ENCODE results near the gene PLCB4. TPM values are rescaled to one million over a fixed set of nuclear protein-coding genes. Genes with fewer than 3 reads are reported as not detected.

The PLCB4 gene
- total and polyA plus RNA-seq, 2 donors: 4.8 to 7.6 TPM

DNA sequence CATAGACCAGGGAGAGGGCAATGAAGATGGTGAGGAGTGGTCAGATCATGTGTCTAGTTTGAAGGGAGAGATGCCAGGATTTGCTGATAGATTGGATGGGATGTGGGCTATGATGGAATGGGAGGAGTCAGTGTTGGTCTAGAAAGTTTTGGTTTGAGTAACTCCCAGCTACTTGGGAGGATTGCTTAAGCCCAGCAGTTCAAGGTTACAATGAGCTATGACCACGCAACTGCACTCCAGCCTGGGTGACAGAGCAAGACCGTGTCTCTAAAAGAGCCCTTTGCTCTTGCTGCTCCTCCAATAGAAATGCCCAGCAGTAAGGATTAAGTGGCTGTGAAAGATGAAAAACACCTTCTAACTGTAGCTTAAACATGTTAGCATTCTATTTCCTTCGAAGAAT lies 427.3 kb downstream of the PLCB4 start:
- 94% methylated on average over 3 of the region's 3 CpGs for WGBS
- Histone ChIP-seq H3K4me1 (ENCODE audit: control insufficient read depth in 2 of 2, insufficient read depth in 2 of 2, low read length in 2 of 2) (no peaks in the 10 kb centered on the region), H3K27me3 (ENCODE audit: control insufficient read depth in 2 of 2, insufficient read depth in 1 of 2, low read length in 1 of 2) (peaks cover 0 to 2% of the 10 kb centered on the region in 2 donors), H3K9me3 (ENCODE audit: control insufficient read depth in 2 of 2, insufficient read depth in 1 of 2, low read length in 1 of 2) (no peaks in the 10 kb centered on the region), H3K4me3 (ENCODE audit: low read length in 2 of 2) (no peak overlapping the region), H3K36me3 (ENCODE audit: control insufficient read depth in 2 of 2, insufficient read depth in 2 of 2, low read length in 1 of 2) (no peaks in the 10 kb centered on the region), H3K27ac (ENCODE audit: low read depth in 1 of 2, low read length in 1 of 2) (no peak overlapping the region)
- DNase-seq (ENCODE audit: low read depth in 6 of 9, low spot score in 9 of 9): no peak

GRCh38 chr20:9498322-9498721 lies 429.4 kb downstream of the PLCB4 start:
- no peaks in the 10 kb centered on the region for H3K36me3 ChIP-seq (ENCODE audit: control insufficient read depth in 2 of 2, insufficient read depth in 2 of 2, low read length in 1 of 2)
- peaks cover 0 to 3% of the 10 kb centered on the region in 2 donors for H3K27me3 ChIP-seq (ENCODE audit: control insufficient read depth in 2 of 2, insufficient read depth in 1 of 2, low read length in 1 of 2)
- DNase-seq (ENCODE audit: low read depth in 6 of 9, low spot score in 9 of 9): no peak
- no peaks in the 10 kb centered on the region for H3K9me3 ChIP-seq (ENCODE audit: control insufficient read depth in 2 of 2, insufficient read depth in 1 of 2, low read length in 1 of 2)
- WGBS: 94% methylated on average over 4 of the region's 4 CpGs
- no peak overlapping the region for H3K4me3 ChIP-seq (ENCODE audit: low read length in 2 of 2)
- no peaks in the 10 kb centered on the region for H3K4me1 ChIP-seq (ENCODE audit: control insufficient read depth in 2 of 2, insufficient read depth in 2 of 2, low read length in 2 of 2)
- H3K27ac ChIP-seq (ENCODE audit: low read depth in 1 of 2, low read length in 1 of 2): no peak overlapping the region

DNA sequence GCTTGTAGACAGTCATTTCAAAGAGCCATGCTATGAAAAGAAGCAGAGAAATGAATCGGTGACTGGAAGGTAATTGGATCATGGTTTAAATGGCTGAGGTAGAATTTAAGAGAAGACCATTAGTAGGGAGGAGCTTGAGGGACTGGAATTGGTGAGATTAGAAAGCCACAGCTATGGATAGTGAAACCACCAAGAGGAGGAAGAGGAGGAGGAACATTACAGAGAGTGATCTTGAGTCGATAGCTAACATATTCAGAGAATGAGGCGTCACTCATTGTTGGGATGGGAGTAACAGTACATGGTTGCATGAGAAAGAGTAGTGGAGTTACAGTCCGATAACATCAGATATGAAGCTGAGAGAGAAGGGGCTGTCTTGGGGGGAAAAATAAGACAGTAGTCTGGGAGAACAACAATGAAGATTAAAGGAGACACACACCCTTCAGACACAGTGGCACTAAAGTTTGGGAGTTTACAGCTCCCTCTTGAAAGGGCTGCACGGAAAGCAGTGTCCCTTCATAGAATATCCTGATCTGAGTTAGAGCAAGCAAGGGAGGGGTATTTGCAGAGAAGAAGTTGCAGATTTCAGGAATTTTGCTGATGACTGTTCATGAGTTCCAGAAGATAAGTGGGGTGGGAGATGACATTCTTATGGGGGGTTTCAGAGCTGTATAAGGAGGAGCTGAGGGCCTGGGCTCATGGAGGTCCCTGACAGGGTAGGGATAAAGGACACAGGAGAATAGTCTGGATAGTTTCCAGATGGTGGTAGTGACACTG lies 430.4 kb downstream of the PLCB4 start:
- H3K36me3 ChIP-seq (ENCODE audit: control insufficient read depth in 2 of 2, insufficient read depth in 2 of 2, low read length in 1 of 2): no peaks in the 10 kb centered on the region
- no peaks in the 10 kb centered on the region for H3K9me3 ChIP-seq (ENCODE audit: control insufficient read depth in 2 of 2, insufficient read depth in 1 of 2, low read length in 1 of 2)
- peaks cover 0 to 10% of the 10 kb centered on the region in 2 donors for H3K27me3 ChIP-seq (ENCODE audit: control insufficient read depth in 2 of 2, insufficient read depth in 1 of 2, low read length in 1 of 2)
- no peak overlapping the region for H3K4me3 ChIP-seq (ENCODE audit: low read length in 2 of 2)
- no peak overlapping the region for H3K27ac ChIP-seq (ENCODE audit: low read depth in 1 of 2, low read length in 1 of 2)
- WGBS: 94% methylated on average over 5 of the region's 5 CpGs
- DNase-seq (ENCODE audit: low read depth in 6 of 9, low spot score in 9 of 9): no peak
- H3K4me1 ChIP-seq (ENCODE audit: control insufficient read depth in 2 of 2, insufficient read depth in 2 of 2, low read length in 2 of 2): no peaks in the 10 kb centered on the region

DNA sequence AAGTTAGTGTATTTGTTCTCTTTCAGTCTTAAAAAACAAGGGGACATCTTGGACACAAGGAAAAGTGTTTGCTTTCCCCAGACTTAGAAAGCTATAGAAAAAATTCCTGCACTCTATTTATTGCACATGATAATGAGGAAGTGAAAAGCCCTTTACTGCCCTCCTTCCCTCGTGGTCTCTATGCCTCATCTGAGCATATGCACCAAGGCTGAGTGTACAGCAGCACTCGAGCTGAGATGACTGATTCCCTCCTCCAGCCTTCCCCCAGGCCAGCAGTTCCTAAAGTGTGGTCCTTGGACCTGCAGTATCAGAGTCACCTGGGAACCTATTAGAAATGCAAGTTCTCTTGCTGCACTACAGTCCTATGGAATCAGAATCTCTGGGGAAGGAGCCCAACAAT lies 431.2 kb downstream of the PLCB4 start:
- Histone ChIP-seq H3K4me1 (ENCODE audit: control insufficient read depth in 2 of 2, insufficient read depth in 2 of 2, low read length in 2 of 2) (no peaks in the 10 kb centered on the region), H3K27ac (ENCODE audit: low read depth in 1 of 2, low read length in 1 of 2) (no peak overlapping the region), H3K9me3 (ENCODE audit: control insufficient read depth in 2 of 2, insufficient read depth in 1 of 2, low read length in 1 of 2) (no peaks in the 10 kb centered on the region), H3K4me3 (ENCODE audit: low read length in 2 of 2) (no peak overlapping the region), H3K36me3 (ENCODE audit: control insufficient read depth in 2 of 2, insufficient read depth in 2 of 2, low read length in 1 of 2) (no peaks in the 10 kb centered on the region), H3K27me3 (ENCODE audit: control insufficient read depth in 2 of 2, insufficient read depth in 1 of 2, low read length in 1 of 2) (peaks cover 3 to 16% of the 10 kb centered on the region in 2 donors)
- no peak for DNase-seq (ENCODE audit: low read depth in 6 of 9, low spot score in 9 of 9)
- 6% methylated on average over 2 of the region's 2 CpGs for WGBS

DNA sequence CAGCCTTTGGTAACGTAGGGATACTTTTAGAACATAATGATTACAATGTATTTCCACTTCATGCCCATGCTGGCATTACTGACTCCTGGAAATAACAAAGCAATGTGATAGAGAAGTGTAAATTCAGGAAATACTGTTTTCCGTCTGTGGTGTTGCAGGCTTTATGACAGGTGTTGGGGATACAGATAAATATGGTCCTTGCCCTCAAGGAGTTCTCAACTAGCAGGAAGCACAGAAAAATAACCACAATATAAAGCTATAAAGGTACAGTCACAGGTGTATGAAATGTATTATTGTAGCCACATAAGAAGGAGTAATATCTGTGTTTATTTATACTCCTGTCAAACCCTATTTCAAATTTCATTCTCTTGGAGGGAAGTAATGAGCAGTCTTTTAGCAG lies 432.6 kb downstream of the PLCB4 start:
- Histone ChIP-seq H3K27me3 (ENCODE audit: control insufficient read depth in 2 of 2, insufficient read depth in 1 of 2, low read length in 1 of 2) (peaks cover 14 to 30% of the 10 kb centered on the region in 2 donors), H3K4me3 (ENCODE audit: low read length in 2 of 2) (no peak overlapping the region), H3K4me1 (ENCODE audit: control insufficient read depth in 2 of 2, insufficient read depth in 2 of 2, low read length in 2 of 2) (peaks cover 0 to 2% of the 10 kb centered on the region in 2 donors), H3K9me3 (ENCODE audit: control insufficient read depth in 2 of 2, insufficient read depth in 1 of 2, low read length in 1 of 2) (no peaks in the 10 kb centered on the region), H3K27ac (ENCODE audit: low read depth in 1 of 2, low read length in 1 of 2) (no peak overlapping the region), H3K36me3 (ENCODE audit: control insufficient read depth in 2 of 2, insufficient read depth in 2 of 2, low read length in 1 of 2) (no peaks in the 10 kb centered on the region)
- 87% methylated on average over 2 of the region's 2 CpGs for WGBS
- DNase-seq (ENCODE audit: low read depth in 6 of 9, low spot score in 9 of 9): no peak

GRCh38 chr20:9503526-9504245 lies 434.8 kb downstream of the PLCB4 start:
- DNase-seq (ENCODE audit: low read depth in 6 of 9, low spot score in 9 of 9): peak in 1 of 9 donors; percentile 4
- Histone ChIP-seq H3K4me1 (ENCODE audit: control insufficient read depth in 2 of 2, insufficient read depth in 2 of 2, low read length in 2 of 2) (peaks cover 0 to 5% of the 10 kb centered on the region in 2 donors), H3K27me3 (ENCODE audit: control insufficient read depth in 2 of 2, insufficient read depth in 1 of 2, low read length in 1 of 2) (peaks cover 37 to 52% of the 10 kb centered on the region in 2 donors), H3K9me3 (ENCODE audit: control insufficient read depth in 2 of 2, insufficient read depth in 1 of 2, low read length in 1 of 2) (no peaks in the 10 kb centered on the region), H3K27ac (ENCODE audit: low read depth in 1 of 2, low read length in 1 of 2) (no peak overlapping the region), H3K36me3 (ENCODE audit: control insufficient read depth in 2 of 2, insufficient read depth in 2 of 2, low read length in 1 of 2) (no peaks in the 10 kb centered on the region), H3K4me3 (ENCODE audit: low read length in 2 of 2) (no peak overlapping the region)
- 39% methylated on average over 9 of the region's 9 CpGs for WGBS

DNA sequence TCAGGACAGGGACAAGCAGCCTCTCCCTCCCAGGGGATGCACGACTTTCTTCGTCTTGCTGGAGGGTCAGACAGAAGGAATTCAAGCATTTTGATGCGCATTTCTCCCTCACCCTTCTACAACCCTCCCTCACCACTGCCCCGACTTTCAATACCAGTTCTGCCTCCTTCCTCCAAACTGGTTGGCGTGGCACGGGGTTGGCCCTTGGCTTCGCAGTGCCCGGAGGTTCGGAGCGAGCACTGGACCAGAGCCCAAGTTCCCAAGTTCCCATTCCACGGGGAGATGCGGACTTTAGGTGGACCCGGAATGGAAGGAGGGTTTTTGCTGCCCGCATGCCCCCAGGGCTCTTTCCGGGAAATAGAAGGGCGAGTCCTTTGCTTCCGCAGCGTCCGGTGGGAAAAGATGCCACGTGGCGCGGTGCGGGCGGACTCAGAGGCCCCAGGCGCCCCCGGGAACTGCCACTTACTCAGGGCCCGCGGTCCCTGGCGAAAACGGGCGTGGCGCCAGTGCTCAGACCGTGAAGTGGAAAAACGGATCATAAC lies 437.5 kb downstream of the PLCB4 start:
- no peak overlapping the region for H3K27ac ChIP-seq (ENCODE audit: low read depth in 1 of 2, low read length in 1 of 2)
- no peaks in the 10 kb centered on the region for H3K36me3 ChIP-seq (ENCODE audit: control insufficient read depth in 2 of 2, insufficient read depth in 2 of 2, low read length in 1 of 2)
- H3K4me1 ChIP-seq (ENCODE audit: control insufficient read depth in 2 of 2, insufficient read depth in 2 of 2, low read length in 2 of 2): peaks cover 0 to 5% of the 10 kb centered on the region in 2 donors
- DNase-seq (ENCODE audit: low read depth in 6 of 9, low spot score in 9 of 9): no peak
- peaks cover 58 to 73% of the 10 kb centered on the region in 2 donors for H3K27me3 ChIP-seq (ENCODE audit: control insufficient read depth in 2 of 2, insufficient read depth in 1 of 2, low read length in 1 of 2)
- no peak overlapping the region for H3K4me3 ChIP-seq (ENCODE audit: low read length in 2 of 2)
- 11% methylated on average over 34 of the region's 34 CpGs for WGBS
- H3K9me3 ChIP-seq (ENCODE audit: control insufficient read depth in 2 of 2, insufficient read depth in 1 of 2, low read length in 1 of 2): peaks cover 0 to 3% of the 10 kb centered on the region in 2 donors

DNA sequence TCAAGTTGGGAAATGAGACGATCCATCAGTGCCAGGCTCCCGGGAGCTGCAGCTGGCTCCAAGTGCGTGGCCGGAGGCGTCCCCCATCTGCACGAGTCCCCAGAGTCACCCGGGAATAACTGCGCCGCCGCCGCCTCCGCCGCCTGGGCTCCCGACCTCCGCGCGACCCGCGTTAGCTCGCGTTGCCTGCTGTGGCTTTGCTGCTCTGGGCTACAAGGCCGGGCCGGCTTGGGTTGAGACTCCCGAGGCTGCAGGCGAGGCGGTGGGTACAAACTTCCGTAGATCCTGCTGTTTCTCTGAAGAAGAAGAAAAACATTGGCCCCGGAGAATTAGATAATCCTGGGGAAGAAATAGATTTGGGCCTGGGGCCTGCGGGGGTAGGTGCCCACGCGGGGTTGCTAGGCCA lies 438.1 kb downstream of the PLCB4 start:
- H3K27me3 ChIP-seq (ENCODE audit: control insufficient read depth in 2 of 2, insufficient read depth in 1 of 2, low read length in 1 of 2): peaks cover 60 to 80% of the 10 kb centered on the region in 2 donors
- peaks cover 0 to 3% of the 10 kb centered on the region in 2 donors for H3K9me3 ChIP-seq (ENCODE audit: control insufficient read depth in 2 of 2, insufficient read depth in 1 of 2, low read length in 1 of 2)
- no peak overlapping the region for H3K27ac ChIP-seq (ENCODE audit: low read depth in 1 of 2, low read length in 1 of 2)
- H3K36me3 ChIP-seq (ENCODE audit: control insufficient read depth in 2 of 2, insufficient read depth in 2 of 2, low read length in 1 of 2): no peaks in the 10 kb centered on the region
- no peak overlapping the region for H3K4me3 ChIP-seq (ENCODE audit: low read length in 2 of 2)
- DNase-seq (ENCODE audit: low read depth in 6 of 9, low spot score in 9 of 9): no peak
- 5% methylated on average over 31 of the region's 31 CpGs for WGBS
- H3K4me1 ChIP-seq (ENCODE audit: control insufficient read depth in 2 of 2, insufficient read depth in 2 of 2, low read length in 2 of 2): peaks cover 0 to 5% of the 10 kb centered on the region in 2 donors
